Hematopoietic multipotent progenitor cell (in vitro differentiated cells): ENCODE results near the gene MME. TPM values are rescaled to one million over a fixed set of nuclear protein-coding genes. Genes with fewer than 3 reads are reported as not detected.

Experiments used
- DNase-seq, 3 donors: peaks; one replicate each; pipeline ENCODE4 v3.0.0-alpha.2; 2011 to 2015; ENCODE audit warnings: low read depth in 2 of 3, low spot score in 2 of 3
- total RNA-seq: library from RNA; depleted of rRNA; stranded (reverse); fragments of >200 nt; gene quantifications from one replicate; pipeline ENCODE4 v1.2.3, GENCODE V29; 2012

MME gene
- 3.0 TPM for total RNA-seq

DNA sequence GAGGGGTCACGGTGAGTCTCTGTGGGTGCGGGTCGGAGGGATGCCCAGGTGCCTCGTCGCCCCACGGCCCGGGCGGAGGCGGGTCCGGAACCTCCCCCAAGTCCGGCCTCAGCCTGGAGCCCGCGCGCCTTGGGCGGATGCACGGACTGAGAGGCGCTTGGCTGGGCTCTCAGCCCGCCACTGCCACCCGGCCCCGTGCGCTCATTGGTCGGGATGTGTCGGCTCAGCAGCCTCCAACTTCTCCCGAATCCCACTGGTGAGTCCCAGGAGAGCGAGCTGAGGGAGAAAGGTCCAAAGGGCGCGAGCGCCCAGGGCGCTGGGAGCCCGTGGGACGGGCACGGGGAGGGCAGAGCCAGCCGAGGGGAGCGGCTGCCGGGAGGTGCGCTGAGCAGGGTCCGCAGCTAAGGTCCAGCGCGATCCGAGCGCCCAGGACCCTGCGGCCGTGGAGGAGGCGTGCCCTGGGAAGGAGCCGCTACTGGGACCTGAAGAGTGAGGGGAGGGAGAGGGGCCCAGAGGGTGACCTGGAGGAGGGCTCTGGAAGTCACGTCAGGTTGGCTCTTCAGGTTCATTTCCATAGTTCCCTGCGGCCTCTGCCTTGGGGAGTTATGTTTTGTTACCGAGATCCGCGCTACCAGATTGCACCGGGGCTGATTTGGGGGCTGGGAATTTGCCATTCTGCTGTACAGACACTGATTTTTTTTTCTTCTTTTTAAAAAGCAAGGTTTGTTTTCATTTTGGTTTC, at the start of gene MME:
Gene MME, plus strand, starts transcription at position 574 of the 742 bp plus-strand sequence. CDS start 3,849 bp downstream, outside the sequence.
- no peak for DNase-seq

DNA sequence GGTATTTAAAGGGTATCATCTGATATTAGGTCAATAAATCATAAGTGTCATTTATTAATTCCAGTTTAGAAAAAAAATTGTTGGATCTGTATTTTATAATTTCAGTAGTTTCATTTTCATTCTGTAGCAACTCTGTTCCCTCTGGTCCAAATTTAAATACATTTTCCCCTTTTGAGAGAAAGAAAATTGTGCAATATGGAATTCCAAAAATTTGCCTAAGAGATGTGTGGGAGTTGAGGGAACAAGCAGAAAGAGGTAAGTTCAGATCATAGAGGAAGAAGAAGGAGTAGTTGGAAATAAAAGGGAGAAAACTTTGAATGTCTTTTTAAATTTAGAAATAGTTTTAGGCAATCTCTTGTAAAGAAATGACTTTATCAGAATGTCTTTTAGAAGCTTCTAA, 48.9 kb upstream of the MME start:
- DNase-seq: no peak

DNA sequence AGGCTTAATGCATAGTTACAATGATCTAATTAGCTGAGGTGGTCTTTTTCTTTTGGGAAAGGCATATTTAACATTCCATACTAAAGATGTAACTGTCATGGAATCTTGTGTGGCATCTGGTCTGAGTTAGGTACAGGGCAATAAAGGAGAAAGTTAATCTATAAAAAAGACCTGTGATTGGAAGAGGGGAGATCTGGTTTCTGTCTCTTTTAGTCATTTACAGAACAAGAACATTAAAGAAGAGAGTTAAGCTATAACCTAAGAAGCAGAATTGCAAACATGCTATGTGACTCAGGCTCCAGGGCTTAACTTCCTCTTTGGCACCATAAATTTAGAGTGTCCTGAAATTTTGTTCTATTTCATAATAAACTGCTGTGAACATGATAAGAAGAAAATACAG, 47.2 kb upstream of the MME start:
- peak in 2 of 3 donors; percentile 13 to 62 for DNase-seq

DNA sequence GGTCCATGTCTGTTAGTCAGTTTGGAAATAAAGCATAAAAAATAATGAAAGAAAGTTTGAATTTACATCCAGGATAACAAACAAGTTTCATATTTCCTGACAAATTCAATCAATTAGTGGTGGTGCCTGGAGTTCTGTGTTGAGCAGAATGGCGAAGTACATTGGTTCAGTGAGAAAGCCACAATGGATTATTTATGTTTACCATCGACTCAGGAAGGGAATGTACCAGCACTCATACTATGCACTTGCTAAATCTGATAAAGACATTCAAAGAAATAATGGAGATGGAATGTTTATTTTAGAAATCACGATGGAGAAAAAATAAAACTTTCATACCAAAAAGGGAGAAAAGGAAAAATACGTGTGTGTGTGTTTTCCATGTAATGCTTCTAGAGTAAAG, 45.3 kb upstream of the MME start:
- no peak for DNase-seq

DNA sequence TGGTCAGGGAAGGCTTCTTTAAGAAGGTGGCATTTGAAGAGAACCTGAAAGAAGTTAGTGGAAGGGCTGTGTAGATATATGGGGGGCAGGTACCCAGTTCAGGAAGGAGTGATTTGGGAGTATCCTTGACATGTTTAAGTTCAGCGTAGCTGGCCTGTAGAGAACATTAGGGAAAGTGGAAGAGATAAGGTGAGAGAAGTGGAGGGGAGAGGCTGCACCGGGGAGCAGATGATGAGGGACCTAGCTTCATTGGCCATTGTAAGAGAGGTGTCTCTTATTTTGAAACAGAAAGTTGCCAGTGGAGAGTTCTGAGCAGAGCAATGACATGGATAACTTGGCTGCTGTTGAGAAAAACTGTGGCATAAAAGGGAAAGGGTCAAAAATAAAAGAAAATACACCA, 44.6 kb upstream of the MME start:
- no peak for DNase-seq

DNA sequence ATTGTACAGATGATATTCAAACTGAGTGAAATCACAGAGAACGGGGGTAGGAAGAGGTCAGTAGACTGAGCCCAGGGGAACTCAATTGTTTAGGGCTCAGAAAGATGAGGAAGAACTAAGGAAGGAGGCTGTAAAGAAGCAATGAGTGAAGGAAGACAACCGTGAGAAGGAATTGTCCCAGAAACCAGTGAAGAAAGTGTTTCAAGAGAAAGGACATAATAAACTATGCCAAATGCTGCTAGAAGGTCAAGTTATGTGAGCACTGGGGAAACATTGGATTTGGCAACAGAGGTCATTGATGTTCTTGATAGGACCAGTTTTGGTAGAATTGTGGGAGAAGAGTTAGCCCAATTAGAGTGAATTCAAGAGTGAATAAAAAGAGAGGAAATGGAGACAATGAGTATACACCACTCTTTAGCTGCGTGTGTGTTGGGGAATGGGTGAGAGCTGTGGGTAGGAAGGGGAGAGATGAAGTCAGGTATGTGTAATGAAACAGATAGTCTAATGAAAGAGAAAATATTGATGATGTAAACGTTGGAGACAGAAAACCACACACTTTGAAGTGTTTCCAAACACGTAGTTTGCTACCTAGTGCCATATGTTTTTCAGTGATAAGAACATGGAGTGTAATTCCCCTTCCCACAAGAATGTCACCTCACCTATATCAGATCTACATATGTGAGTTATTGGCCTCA, 42.5 kb upstream of the MME start:
- DNase-seq: no peak

DNA sequence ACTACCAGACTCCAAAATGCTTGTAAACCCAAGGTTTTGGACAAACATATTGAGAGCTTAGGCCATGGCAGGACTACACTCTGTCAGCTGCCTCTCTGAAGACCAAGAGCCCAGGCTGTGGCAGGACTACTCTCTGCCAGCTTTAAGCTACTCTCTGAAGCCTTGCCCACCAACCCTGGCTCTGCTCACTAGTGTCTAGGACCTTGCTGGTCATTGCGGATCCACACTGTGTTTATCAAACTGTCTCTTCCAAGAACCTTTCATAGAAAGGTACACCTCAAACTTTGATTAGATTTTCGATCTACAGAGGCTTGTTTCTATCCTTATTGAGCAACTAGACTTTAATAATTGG, 41.9 kb upstream of the MME start:
- DNase-seq: no peak

DNA sequence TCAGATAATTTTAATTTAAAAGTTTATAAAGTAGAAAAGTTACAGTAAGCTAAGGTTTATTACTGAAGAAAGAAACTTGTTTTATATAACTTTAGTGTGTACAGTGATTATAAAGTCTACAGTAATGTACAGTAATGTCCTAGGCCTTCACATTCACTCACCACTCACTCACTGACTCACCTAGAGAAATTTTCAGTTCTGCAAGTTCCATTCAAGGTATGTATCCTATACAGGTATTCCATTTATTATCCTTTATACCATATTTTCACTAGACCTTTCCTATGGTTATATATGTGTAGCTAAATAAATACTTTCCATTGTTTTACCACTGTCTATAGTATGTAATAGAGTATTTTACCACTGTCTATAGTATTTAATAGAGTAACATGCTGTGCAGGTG, 33.2 kb upstream of the MME start:
- DNase-seq: no peak

DNA sequence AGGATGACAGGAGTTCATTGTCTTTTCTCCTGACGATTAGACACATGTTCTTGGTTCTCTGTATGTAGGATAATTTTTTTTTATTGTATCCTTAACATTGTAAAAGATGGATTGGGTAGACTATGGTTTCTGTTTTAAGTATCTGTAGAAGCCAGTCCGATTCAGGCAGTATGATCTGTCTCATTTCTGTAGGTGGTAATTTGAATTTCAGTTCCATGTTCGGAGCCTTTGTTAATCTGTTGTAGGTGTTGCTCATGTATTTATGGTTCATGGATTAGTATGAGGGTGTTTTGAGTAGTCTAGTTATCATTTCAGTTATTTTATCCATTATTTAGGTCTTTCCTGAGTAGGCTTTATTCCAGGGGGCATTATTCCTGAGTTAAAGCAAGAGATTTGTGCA, 32.4 kb upstream of the MME start:
- DNase-seq: no peak

DNA sequence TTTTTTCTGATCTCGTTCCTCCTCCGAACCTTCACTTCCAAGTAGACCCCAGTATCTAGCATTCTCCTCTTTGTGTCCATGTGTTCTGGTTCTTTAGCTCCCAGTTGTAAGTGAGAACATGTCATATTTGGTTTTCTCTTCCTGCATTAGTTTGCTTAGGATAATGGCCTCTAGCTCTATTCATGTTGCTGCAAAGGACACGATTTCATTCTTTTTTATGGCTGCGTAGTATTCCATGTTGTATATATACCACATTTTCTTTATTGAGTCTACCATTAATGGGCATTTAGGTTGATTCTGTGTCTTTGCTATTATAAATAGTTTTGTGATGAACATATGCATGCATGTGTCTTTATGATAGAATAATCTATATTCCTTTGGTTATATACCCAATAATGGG, 30.2 kb upstream of the MME start:
- DNase-seq: no peak

DNA sequence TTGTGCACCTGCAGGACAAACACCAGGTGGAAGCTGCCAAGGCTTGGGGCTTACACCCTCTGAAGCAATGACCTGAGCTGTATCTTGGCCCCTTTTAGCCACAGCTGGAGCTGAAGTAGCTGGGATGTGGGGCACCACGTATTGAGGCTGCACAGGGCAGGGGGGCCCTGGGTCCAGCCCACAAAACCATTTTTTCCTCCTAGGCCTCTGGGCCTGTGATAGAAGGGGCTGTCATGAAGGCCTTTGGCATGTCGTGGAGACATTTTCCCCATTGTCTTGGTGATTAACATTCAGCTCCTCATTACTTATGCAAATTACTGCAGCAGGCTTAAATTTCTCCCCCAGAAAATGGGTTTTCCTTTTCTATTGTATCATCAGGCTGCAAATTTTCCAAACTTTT, 27.6 kb upstream of the MME start:
- DNase-seq: no peak

DNA sequence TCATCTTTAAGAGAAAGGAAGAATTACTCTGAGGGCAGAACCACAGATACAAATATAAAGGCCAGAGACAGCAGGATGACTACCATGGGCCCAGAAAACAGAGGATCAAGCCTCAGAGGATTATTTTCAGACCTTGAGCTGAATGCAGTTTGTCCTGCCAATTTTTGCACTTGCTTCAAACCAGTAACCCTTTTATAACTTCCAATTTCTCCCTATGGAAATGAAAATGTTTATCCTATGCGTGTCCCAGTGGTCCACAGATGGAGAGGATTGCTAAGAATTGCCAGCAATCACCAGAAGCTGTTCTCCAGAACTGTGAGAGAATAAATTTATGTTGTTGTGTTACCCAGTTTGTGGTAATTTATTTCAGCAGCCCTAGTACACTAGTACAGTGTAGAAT, 26.4 kb upstream of the MME start:
- no peak for DNase-seq

DNA sequence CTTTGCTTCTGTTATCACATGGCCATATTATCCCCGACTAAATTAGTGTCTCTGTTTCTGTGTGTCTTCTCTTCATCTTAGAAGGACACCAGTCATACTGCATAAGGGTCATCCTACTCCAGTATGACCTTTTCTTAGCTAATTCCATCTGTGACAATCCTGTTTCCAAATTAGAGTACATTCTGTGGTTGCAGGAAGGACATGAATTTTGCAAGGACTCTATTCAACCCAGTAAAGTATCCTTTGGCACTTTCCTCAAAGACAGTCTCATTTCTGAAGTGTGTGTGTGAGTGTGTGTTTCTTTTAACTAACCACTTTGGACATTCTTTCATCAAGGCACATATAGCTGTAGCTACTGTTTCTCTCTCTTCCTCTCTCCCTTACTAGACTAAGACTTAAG, 15.2 kb upstream of the MME start:
- no peak for DNase-seq

DNA sequence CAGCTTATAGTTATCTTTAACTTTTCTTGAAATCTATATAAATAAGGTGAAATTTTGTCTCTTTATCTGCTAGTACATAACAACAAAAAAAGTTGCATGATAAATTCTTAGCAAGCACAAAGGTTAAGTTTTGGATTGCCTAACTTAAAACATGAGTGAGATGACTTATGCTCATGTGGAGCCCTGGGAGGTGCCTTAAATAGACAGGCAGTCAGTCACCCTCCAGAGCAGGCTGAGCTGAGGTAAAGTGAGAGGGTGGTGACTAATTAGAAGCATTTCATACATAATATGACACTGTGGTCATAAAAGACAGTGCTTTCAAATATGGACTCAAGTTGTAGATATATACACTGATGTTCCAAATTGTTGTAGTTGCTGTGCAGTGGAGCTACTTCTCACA, 14.6 kb upstream of the MME start:
- DNase-seq: no peak

DNA sequence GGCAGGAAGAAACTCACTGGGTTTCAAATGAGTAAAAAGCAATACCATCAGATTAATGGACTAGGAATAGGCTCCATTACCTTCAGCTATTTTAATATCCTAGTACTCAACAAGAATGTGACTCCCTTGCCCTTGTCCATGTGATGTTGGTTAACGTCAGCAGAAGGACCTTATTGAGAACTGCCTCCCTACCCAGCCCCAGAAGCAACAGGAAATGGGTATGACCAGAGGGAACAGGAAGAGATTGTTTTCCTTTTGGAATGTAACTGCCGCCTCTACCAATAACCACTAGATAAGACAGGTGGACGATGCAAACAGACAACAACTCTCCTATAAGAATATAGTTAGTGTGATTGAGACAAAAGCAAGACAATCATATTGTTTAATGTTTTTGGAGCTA, 10.4 kb upstream of the MME start:
- DNase-seq: no peak

DNA sequence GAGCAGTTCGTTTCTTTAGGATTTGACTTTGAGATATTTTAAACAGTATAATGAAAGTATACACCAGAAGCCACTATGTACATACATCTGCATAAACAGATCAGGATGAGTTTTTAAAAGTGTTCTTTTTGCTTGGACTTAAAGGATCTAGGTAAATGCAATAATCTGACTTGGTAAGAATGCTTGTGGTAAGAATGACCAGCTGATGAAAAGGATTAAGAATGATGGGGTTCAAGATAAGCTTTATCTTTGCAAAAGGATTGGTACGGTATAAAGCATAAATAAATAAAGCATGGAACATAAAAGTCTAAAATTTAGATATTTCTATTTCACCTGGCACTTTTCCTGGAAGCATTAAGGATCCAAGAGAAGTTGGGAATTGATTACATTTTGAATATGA, 9.8 kb upstream of the MME start:
- DNase-seq: no peak

DNA sequence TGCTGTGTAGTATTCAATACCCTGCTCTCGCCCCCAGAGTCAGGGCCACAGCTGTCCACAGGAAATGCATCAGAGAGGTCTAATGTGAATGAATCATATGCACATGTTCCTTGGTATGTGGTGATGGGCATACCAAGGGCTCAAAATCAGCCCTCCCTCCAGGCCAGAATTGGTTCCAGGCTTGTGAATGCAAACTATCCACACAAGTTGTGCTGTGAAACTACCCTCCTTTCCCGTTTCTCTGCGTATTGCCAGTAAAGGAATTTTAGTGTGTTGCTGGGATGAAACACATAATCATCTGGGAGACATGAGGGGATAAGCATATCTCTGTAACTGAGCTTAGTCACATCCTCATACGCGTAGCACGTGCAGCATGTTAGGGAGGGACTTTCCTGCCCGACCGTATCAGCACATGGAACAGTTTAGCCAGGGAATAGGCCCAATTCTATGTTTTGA, 9.2 kb upstream of the MME start:
- DNase-seq: no peak

DNA sequence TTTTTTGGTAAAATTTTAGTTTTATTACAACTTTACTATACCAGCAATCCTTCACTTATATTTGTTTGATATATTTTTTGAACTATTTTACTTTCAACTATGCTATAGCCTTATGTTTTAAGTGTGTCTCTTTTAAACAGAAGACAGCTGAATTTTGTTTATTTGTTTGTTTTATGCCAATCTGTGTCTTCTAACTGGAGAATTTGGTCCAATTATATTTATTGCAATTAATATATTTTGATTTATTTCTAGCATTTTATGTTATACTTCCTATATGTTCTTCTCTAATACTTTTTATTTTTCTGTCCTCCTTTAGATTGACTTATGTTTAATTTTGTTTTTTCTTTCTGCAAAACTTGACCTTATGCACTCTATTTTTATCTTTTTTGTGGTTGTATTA, 4.9 kb upstream of the MME start:
- DNase-seq: no peak

DNA sequence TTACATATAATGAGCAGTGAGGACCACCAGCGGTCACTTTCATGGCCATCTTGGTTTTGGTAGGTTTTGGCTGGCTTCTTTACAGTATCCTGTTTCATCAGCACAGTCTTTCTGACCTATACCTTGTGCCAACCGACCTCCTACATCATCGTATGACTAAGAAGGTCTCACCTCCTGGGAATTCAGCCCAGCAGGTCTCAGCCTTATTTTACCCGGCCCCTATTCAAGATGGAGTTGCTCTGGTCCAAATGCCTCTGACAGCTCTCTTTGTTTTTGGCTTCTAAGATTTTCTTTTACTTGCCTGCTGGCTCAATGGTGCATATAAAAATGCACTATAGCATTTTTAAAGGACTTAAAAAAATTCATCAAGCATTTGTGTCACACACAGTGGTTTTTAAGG, 3.2 kb upstream of the MME start:
- DNase-seq: no peak

DNA sequence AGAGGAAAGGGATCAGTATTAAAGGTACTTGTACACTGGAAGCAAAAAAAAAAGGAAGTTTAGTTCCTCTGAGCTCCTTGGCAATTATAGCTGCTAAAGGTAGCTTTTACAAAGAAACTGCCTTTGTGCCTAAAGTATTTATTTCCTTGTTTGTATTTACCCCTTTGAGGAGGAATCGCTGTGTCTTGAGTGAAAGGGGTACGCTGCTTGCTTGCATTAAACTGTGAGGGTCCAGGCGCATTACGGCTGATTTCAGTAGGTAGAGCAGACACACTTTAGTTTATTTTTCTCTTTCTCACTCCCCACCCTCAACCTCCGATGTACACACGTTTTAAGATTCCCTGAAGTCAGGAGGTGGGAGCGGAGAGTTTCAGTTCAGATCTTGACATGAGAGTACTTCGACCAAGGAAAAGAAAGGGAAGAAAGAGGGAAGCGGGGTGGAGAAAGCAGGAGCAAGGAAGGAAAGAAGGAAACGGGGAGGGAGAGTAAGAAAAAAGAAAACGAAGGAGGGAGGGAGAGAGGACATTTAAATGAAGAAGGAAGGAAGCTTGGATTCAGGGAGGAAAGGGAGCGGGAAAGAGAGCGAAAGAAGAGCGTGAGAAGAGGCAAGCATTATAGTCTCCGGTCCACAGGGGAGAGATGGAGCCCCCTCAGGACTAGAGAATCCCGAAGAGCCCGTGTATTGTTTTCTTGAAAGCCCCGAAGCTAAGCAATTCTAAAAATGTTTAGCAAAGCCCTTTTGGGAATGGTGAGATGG, 1.2 kb upstream of the MME start:
- DNase-seq: peak in 1 of 3 donors; percentile 18

DNA sequence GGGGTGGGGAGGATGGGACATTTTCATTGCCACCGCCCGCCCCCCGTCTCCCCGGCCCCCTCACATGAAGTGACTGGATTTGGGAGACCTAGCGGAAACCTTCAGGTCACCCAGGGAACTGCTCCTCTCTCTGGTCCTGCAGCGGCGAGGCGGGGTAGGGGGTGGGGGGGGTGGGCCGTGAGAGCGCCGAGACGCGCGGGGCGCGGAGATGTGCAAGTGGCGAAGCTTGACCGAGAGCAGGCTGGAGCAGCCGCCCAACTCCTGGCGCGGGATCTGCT, 712 bp upstream of the MME start:
- DNase-seq: peak in 1 of 3 donors; percentile 19

DNA sequence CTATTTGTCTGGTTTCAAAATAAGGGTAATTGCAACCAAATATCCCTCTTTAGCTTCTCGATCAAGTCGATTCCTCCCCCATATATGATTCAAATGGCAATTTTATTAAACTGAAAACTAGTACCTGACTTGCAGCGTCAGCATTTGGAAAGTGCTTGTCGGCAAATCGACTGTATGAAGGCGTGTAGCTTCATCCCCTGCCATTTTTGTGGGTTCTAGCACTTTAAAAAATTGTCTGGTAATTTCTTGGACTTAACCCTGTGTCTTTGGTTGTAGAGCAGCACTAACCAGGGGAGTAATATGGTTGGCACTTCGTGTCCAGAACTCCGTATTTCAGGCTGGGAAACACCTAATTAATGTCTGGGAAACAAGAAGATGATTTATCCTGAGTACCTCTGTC, 573 bp downstream of the MME start:
- no peak for DNase-seq
